ENCODE results near the gene PAX3. TPM values are rescaled to one million over a fixed set of nuclear protein-coding genes. Genes with fewer than 3 reads are reported as not detected.

The PAX3 gene
- total RNA-seq, 1 experiment from 2014 or later = not detected

- H3K27me3 Mint-ChIP-seq (ENCODE audit: insufficient read depth, unreplicated experiment) = peaks cover 41% of the 10 kb centered on the region
- Histone ChIP-seq H3K4me3 (ENCODE audit: low read depth, low read length) (no peak overlapping the region), H3K4me1 (peaks cover 4% of the 10 kb centered on the region; the same call in 1 of the 2 replicates), H3K27me3 (replicated peaks; ENCODE audit: control insufficient read depth, insufficient read depth, low read length) (peaks cover 2% of the 10 kb centered on the region), H3K36me3 (ENCODE audit: control insufficient read depth, insufficient read depth, low read length) (no peaks in the 10 kb centered on the region), H3K9me3 (no peaks in the 10 kb centered on the region)
- no peaks in the 10 kb centered on the region for H3K9me3 Mint-ChIP-seq (ENCODE audit: unreplicated experiment)
- CTCF ChIA-PET = no interaction called here
- no peak overlapping the region for H3K27ac Mint-ChIP-seq (ENCODE audit: unreplicated experiment)
- POLR2A ChIA-PET = no interaction called here
- H3K4me3 Mint-ChIP-seq (ENCODE audit: unreplicated experiment) = no peak overlapping the region
- no peak for TF ChIP-seq CTCF (IDR thresholded peaks at IDR 0.05; ENCODE audit: insufficient read depth in 1 of 2, low read depth in 1 of 2, low read length in 1 of 2, severe bottlenecking in 1 of 2, unreplicated experiment in 1 of 2)
- no TSS peak for BruUV-seq (replicated peaks)
- DNase-seq = no peak
- H3K4me1 Mint-ChIP-seq (ENCODE audit: low read depth, unreplicated experiment) = no peaks in the 10 kb centered on the region
- intact Hi-C loops (cut with micrococcal nuclease; ENCODE audit: unreplicated experiment) = no loop called here
- no peaks in the 10 kb centered on the region for H3K36me3 Mint-ChIP-seq (ENCODE audit: insufficient read depth, unreplicated experiment)
These were observed 12.7 kb upstream of the PAX3 start for GRCh38 chr2:222311319-222311977.

- intact Hi-C loops (cut with micrococcal nuclease; ENCODE audit: unreplicated experiment) = no loop called here
- Mint-ChIP-seq H3K27me3 (ENCODE audit: insufficient read depth, unreplicated experiment) (peaks cover 45% of the 10 kb centered on the region), H3K4me1 (ENCODE audit: low read depth, unreplicated experiment) (no peaks in the 10 kb centered on the region), H3K9me3 (ENCODE audit: unreplicated experiment) (no peaks in the 10 kb centered on the region), H3K27ac (ENCODE audit: unreplicated experiment) (no peak overlapping the region), H3K4me3 (ENCODE audit: unreplicated experiment) (no peak overlapping the region), H3K36me3 (ENCODE audit: insufficient read depth, unreplicated experiment) (no peaks in the 10 kb centered on the region)
- CTCF ChIA-PET = no interaction called here
- no peak overlapping the region for H3K4me3 ChIP-seq (ENCODE audit: low read depth, low read length)
- BruUV-seq (replicated peaks) = no TSS peak
- peaks cover 5% of the 10 kb centered on the region; the same call in 1 of the 2 replicates for H3K4me1 ChIP-seq
- H3K36me3 ChIP-seq (ENCODE audit: control insufficient read depth, insufficient read depth, low read length) = no peaks in the 10 kb centered on the region
- peaks cover 2% of the 10 kb centered on the region for H3K27me3 ChIP-seq (replicated peaks; ENCODE audit: control insufficient read depth, insufficient read depth, low read length)
- DNase-seq = no peak
- no peak for TF ChIP-seq CTCF (IDR thresholded peaks at IDR 0.05; ENCODE audit: insufficient read depth in 1 of 2, low read depth in 1 of 2, low read length in 1 of 2, severe bottlenecking in 1 of 2, unreplicated experiment in 1 of 2)
- POLR2A ChIA-PET = no interaction called here
- H3K9me3 ChIP-seq = no peaks in the 10 kb centered on the region
These were observed 12.0 kb upstream of the PAX3 start for GRCh38 chr2:222310747-222311318.

GRCh38 chr2:222309766-222310165, 11.0 kb upstream of the PAX3 start:
- H3K36me3 ChIP-seq (ENCODE audit: control insufficient read depth, insufficient read depth, low read length) = no peaks in the 10 kb centered on the region
- no TSS peak for BruUV-seq (replicated peaks)
- H3K36me3 Mint-ChIP-seq (ENCODE audit: insufficient read depth, unreplicated experiment) = no peaks in the 10 kb centered on the region
- no peak overlapping the region for H3K4me3 ChIP-seq (ENCODE audit: low read depth, low read length)
- CTCF ChIA-PET = no interaction called here
- H3K9me3 Mint-ChIP-seq (ENCODE audit: unreplicated experiment) = no peaks in the 10 kb centered on the region
- POLR2A ChIA-PET = no interaction called here
- H3K27me3 ChIP-seq (replicated peaks; ENCODE audit: control insufficient read depth, insufficient read depth, low read length) = peaks cover 2% of the 10 kb centered on the region
- intact Hi-C loops (cut with micrococcal nuclease; ENCODE audit: unreplicated experiment) = loop anchor here (5.0 to 10.0 kb wide), 2 partner anchors 137 to 685 kb away; no protein-coding TSS in a partner anchor
- H3K27ac Mint-ChIP-seq (ENCODE audit: unreplicated experiment) = no peak overlapping the region
- H3K9me3 ChIP-seq = no peaks in the 10 kb centered on the region
- peaks cover 54% of the 10 kb centered on the region for H3K27me3 Mint-ChIP-seq (ENCODE audit: insufficient read depth, unreplicated experiment)
- H3K4me1 Mint-ChIP-seq (ENCODE audit: low read depth, unreplicated experiment) = peaks cover 10% of the 10 kb centered on the region
- peaks cover 5% of the 10 kb centered on the region; the same call in 1 of the 2 replicates for H3K4me1 ChIP-seq
- no peak for TF ChIP-seq CTCF (IDR thresholded peaks at IDR 0.05; ENCODE audit: insufficient read depth in 1 of 2, low read depth in 1 of 2, low read length in 1 of 2, severe bottlenecking in 1 of 2, unreplicated experiment in 1 of 2)
- no peak overlapping the region for H3K4me3 Mint-ChIP-seq (ENCODE audit: unreplicated experiment)
- no peak for DNase-seq
